Spleen (tissue), 7 donors: ENCODE measurements around the gene KIAA1549.

Source experiments
- CTCF ChIP-seq, 11 experiments: fragments of 200-600 bp in 7 of 11; fragments of 450-650 bp in 4 of 11; sonication (generic) in 4 of 11; IDR thresholded peaks in 8 of 11; conservative IDR thresholded peaks in 3 of 11; 1 replicate in 7 of 11; 2 replicates in 4 of 11; pipeline versions ENCODE4 v1.4.0 to v1.8.0; 2016 to 2021; ENCODE audit warnings: antibody characterized with exemption in 11 of 11, inconsistent platforms in 4 of 11, mild to moderate bottlenecking in 1 of 11
- POLR2AphosphoS5 ChIP-seq, 3 donors: sonication (generic); formaldehyde crosslinking; IDR thresholded peaks; one replicate each; pipeline ENCODE4 v1.5.1; 2017; ENCODE audit warnings: antibody characterized with exemption in 3 of 3
- donor health status: DM: no; HTN: no; CAD: no; lungs with moderate emphysema.
- donor health status: DM: no; HTN: no; CAD: no.
- donor health status: DM: no; HTN: no; CAD: no.

DNA sequence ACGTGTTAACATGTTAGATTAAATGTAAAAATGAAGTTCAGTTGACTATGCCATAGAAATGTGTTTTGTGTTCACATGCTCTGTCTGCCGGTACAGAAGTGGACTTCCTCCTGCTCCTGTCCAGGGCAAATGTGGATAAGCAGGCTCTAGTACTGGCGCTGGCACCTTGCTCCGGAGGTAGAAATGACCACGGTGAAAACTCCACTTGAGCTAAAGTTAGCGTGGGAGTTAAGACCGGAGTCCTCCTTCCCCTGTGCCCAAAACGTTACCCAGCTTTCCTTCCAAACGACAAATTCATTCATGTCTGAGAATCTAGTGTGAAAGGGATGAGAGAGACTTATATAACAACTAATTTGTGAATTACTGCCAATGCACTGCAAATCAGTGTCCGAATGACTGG, 148.2 kb downstream of the KIAA1549 start:
- TF ChIP-seq CTCF (IDR thresholded peaks at IDR 0.05 in 8 of 11, conservative IDR thresholded peaks at IDR 0.05 in 3 of 11) (no peak), POLR2AphosphoS5 (IDR thresholded peaks at IDR 0.05) (no peak)
